Parathyroid adenoma (tissue), 2 donors: ENCODE data around the gene OR52I1.

ENCODE experiments used
- H2AFZ ChIP-seq: fragments of 300-600 bp; sonication (generic); one replicate; pipeline ENCODE4 v1.7.0; 2017; ENCODE audit warnings: antibody characterized with exemption, mild to moderate bottlenecking
- H3K27ac ChIP-seq: fragments of 300-600 bp; sonication (generic); one replicate; pipeline ENCODE4 v1.7.0; 2017
- H3K27me3 ChIP-seq: fragments of 300-600 bp; sonication (generic); one replicate; pipeline ENCODE4 v1.7.0; 2017; ENCODE audit warnings: low read length; ENCODE audit not compliant: control insufficient read depth, insufficient read depth
- H3K36me3 ChIP-seq: fragments of 300-600 bp; sonication (generic); one replicate; pipeline ENCODE4 v1.7.0; 2017; ENCODE audit warnings: low read length; ENCODE audit not compliant: control insufficient read depth, insufficient read depth
- H3K4me1 ChIP-seq: fragments of 300-600 bp; sonication (generic); one replicate; pipeline ENCODE4 v1.7.0; 2017; ENCODE audit warnings: control low read depth
- H3K4me2 ChIP-seq: fragments of 300-600 bp; sonication (generic); one replicate; pipeline ENCODE4 v1.7.0; 2017; ENCODE audit warnings: low read length
- H3K4me3 ChIP-seq: fragments of 300-600 bp; sonication (generic); one replicate; pipeline ENCODE4 v1.7.0; 2017; ENCODE audit warnings: low read depth, low read length
- H3K79me2 ChIP-seq: fragments of 300-600 bp; sonication (generic); one replicate; pipeline ENCODE4 v1.7.0; 2017; ENCODE audit warnings: control low read depth
- H3K9ac ChIP-seq: fragments of 300-600 bp; sonication (generic); one replicate; pipeline ENCODE4 v1.7.0; 2017; ENCODE audit warnings: mild to moderate bottlenecking
- H3K9me3 ChIP-seq: fragments of 300-600 bp; sonication (generic); one replicate; pipeline ENCODE4 v1.7.0; 2017; ENCODE audit warnings: low read length; ENCODE audit not compliant: control insufficient read depth
- TF ChIP-seq, protein P1 (sequence below): fragments of 300-600 bp; sonication (generic); IDR thresholded peaks from one replicate; pipeline ENCODE4 v1.7.0; 2017; ENCODE audit warnings: antibody characterized with exemption, mild to moderate bottlenecking
- donor health status: primary hyperparathyroidism.

OR52I1 gene

DNA sequence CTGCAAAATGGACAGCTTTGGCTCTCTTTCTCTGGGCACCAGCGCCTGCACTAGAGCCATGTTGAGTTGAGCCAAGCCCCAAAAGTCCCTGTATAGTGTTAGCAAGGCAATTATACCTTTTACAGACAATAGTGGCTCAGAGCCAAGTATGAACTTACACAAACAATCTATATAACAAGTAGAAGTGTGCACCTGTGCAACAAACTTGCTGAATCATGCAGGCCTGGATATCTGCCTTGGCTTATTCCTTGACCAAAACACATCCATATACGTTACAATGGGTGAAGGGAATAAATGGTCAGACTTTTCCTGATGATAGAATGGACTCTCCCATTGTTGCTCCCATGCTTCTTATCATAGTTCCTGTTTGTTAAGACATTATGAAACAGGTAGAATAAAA, 16.1 kb upstream of the OR52I1 start:
- Histone ChIP-seq H3K4me3 (no peak overlapping the region), H3K9me3 (no peaks in the 10 kb centered on the region), H3K4me2 (no peak overlapping the region), H3K36me3 (no peaks in the 10 kb centered on the region), H3K4me1 (no peaks in the 10 kb centered on the region), H3K27me3 (no peaks in the 10 kb centered on the region), H3K9ac (no peak overlapping the region), H3K79me2 (no peaks in the 10 kb centered on the region), H3K27ac (no peak overlapping the region), H2AFZ (no peak overlapping the region)
- TF ChIP-seq, protein P1, sequence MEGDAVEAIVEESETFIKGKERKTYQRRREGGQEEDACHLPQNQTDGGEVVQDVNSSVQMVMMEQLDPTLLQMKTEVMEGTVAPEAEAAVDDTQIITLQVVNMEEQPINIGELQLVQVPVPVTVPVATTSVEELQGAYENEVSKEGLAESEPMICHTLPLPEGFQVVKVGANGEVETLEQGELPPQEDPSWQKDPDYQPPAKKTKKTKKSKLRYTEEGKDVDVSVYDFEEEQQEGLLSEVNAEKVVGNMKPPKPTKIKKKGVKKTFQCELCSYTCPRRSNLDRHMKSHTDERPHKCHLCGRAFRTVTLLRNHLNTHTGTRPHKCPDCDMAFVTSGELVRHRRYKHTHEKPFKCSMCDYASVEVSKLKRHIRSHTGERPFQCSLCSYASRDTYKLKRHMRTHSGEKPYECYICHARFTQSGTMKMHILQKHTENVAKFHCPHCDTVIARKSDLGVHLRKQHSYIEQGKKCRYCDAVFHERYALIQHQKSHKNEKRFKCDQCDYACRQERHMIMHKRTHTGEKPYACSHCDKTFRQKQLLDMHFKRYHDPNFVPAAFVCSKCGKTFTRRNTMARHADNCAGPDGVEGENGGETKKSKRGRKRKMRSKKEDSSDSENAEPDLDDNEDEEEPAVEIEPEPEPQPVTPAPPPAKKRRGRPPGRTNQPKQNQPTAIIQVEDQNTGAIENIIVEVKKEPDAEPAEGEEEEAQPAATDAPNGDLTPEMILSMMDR: no peak

DNA sequence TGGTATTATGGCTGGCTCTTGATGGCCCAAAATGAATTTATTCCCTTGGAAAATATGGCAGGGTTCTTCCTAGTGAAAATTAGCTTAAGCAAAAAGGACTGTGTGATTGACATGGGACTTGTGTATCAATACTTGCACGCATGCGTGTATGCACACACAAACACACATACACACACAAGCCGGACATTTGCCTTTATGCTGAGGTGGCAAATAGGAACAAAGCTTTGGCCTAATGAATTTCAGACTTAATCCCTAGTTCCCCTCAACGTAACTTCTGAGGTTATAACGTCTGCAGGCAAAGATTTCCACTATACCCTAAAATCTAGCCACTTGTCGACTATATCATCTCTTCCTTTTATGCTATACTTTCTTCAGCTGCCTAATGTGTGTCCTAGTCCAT, 15.2 kb upstream of the OR52I1 start:
- Histone ChIP-seq H3K4me3 (no peak overlapping the region), H3K27ac (no peak overlapping the region), H3K79me2 (no peaks in the 10 kb centered on the region), H3K4me2 (no peak overlapping the region), H3K9me3 (no peaks in the 10 kb centered on the region), H2AFZ (no peak overlapping the region), H3K36me3 (no peaks in the 10 kb centered on the region), H3K4me1 (no peaks in the 10 kb centered on the region), H3K27me3 (no peaks in the 10 kb centered on the region), H3K9ac (no peak overlapping the region)
- TF ChIP-seq, protein P1: no peak

DNA sequence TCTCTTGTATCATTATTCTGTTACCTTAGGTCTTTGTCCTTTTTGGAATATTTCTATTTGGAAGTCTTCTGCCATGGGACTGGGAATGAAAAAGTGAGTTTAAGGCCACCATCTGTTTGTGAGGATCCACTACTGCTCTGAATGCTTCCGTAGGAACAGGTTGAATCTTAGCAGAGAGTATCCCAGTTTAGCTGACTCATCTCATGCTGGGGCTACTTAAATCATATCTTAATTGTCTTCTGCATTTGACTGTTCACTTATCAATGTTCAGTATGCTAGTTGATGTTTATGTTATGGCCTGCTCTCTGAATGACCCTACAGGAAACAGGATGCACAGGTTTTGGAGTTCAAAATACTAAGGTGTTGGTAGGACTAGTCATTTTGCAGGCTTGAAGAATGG, 13.7 kb upstream of the OR52I1 start:
- no peak overlapping the region for H2AFZ ChIP-seq
- H3K4me1 ChIP-seq: no peaks in the 10 kb centered on the region
- no peaks in the 10 kb centered on the region for H3K9me3 ChIP-seq
- H3K79me2 ChIP-seq: no peaks in the 10 kb centered on the region
- H3K27me3 ChIP-seq: no peaks in the 10 kb centered on the region
- TF ChIP-seq, protein P1: no peak
- no peak overlapping the region for H3K4me3 ChIP-seq
- no peak overlapping the region for H3K27ac ChIP-seq
- H3K9ac ChIP-seq: no peak overlapping the region
- H3K4me2 ChIP-seq: no peak overlapping the region
- H3K36me3 ChIP-seq: no peaks in the 10 kb centered on the region

DNA sequence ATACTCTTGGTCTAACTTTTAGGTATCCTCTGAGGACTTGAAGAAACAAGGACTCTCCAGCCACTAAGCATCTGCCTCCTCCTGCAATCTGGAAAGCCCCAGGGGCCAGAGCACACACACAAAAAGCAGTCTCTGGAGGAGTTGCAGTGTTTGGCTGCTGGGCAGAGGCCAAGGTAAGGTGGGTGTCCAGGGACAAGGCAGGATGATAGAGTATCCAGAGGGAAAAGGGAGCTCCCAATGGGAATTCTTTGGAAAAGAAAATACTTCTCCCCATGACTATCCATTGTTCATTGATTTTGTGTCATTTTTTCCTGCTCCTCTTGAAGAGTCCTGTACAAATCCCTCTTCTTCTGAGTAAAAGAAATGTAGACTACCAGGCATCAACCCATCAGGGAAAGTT, 12.4 kb upstream of the OR52I1 start, which contains the start of gene OR52I2:
OR52I2 (plus strand) TSS at position 301 of the 400 bp plus-strand sequence.
- H3K9me3 ChIP-seq: no peaks in the 10 kb centered on the region
- H3K4me1 ChIP-seq: no peaks in the 10 kb centered on the region
- no peaks in the 10 kb centered on the region for H3K27me3 ChIP-seq
- no peaks in the 10 kb centered on the region for H3K79me2 ChIP-seq
- no peak within 1 kb of the TSS for H3K27ac ChIP-seq
- H3K36me3 ChIP-seq: no peaks in the 10 kb centered on the region
- TF ChIP-seq, protein P1: no peak
- no peak within 1 kb of the TSS for H3K4me2 ChIP-seq
- no peak within 1 kb of the TSS for H3K4me3 ChIP-seq
- H3K9ac ChIP-seq: no peak within 1 kb of the TSS
- no peak within 1 kb of the TSS for H2AFZ ChIP-seq

DNA sequence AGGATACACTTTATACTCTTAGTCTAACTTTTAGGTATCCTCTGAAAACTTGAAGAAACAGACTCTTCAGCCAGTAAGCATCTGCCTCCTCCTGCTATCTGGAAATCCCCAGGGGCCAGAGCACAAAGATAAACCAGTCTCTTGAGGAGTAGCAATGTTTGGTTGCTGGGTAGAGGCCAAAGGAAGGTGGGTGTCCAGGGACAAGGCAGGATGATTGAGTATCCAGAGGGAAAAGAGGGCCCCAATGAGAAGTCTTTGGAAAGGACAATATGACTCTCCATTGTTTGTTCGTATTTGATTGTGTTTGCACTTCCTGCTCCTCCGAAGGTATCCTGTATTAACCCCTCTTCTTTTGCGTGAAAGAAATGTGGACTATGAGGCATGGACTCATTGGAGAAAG, 4.8 kb upstream of the OR52I1 start:
- TF ChIP-seq, protein P1: no peak
- H3K4me1 ChIP-seq: no peaks in the 10 kb centered on the region
- no peak overlapping the region for H3K9ac ChIP-seq
- H3K27ac ChIP-seq: no peak overlapping the region
- no peaks in the 10 kb centered on the region for H3K9me3 ChIP-seq
- no peak overlapping the region for H2AFZ ChIP-seq
- no peak overlapping the region for H3K4me2 ChIP-seq
- H3K4me3 ChIP-seq: no peak overlapping the region
- H3K36me3 ChIP-seq: no peaks in the 10 kb centered on the region
- no peaks in the 10 kb centered on the region for H3K79me2 ChIP-seq
- H3K27me3 ChIP-seq: no peaks in the 10 kb centered on the region
